Spleen (tissue), 7 donors: ENCODE data around the gene UBE2E2.

Source experiments
- CTCF ChIP-seq, 11 experiments: fragments of 200-600 bp in 7 of 11; fragments of 450-650 bp in 4 of 11; sonication (generic) in 4 of 11; IDR thresholded peaks in 8 of 11; conservative IDR thresholded peaks in 3 of 11; 1 replicate in 7 of 11; 2 replicates in 4 of 11; pipeline versions ENCODE4 v1.4.0 to v1.8.0; 2016 to 2021; ENCODE audit warnings: antibody characterized with exemption in 11 of 11, inconsistent platforms in 4 of 11, mild to moderate bottlenecking in 1 of 11
- POLR2AphosphoS5 ChIP-seq, 3 donors: sonication (generic); formaldehyde crosslinking; IDR thresholded peaks; one replicate each; pipeline ENCODE4 v1.5.1; 2017; ENCODE audit warnings: antibody characterized with exemption in 3 of 3
- donor health status: DM: no; HTN: no; CAD: no; lungs with moderate emphysema.
- donor health status: DM: no; HTN: no; CAD: no.
- donor health status: DM: no; HTN: no; CAD: no.

DNA sequence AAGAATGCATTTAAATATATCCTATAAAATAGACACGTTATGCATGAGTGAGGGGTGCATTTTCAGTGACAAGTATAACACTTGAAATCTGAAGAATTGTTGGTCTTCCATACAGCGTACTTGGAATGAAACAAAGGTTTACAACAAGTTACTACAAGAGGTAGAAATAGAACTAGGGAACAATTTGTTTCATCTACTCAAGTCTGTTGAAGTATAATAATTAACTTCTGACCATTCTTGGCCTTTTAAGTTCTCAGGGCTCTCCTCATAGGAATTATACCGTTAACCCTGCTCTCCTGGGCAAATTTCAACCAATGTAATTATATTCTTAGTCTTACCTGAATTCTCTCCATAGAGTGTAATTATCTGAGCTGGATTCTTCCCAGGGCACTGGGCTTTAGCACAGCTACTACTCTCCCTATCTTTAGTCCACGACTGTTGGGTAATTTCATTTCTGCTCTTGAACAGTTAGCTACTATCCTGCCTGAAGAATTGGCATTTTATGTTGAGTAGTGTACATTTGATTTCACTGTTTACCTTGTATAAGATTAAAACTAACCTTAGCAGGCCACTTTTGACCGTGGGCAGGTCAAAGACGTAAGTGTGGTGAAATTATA, 100.6 kb downstream of the UBE2E2 start:
- TF ChIP-seq CTCF (IDR thresholded peaks at IDR 0.05 in 8 of 11, conservative IDR thresholded peaks at IDR 0.05 in 3 of 11) (no peak), POLR2AphosphoS5 (IDR thresholded peaks at IDR 0.05) (no peak)
